HEK293T (cell line): ENCODE measurements around the gene FERMT1.

Source experiments
- CTCF ChIA-PET: fragments of 350-600 bp; formaldehyde crosslinking; extraction: SDS; loops from one replicate; lab custom pipeline; 2021; ENCODE audit warnings: antibody characterized with exemption, inconsistent platforms; lab: Yijun Ruan, JAX
- POLR2A ChIA-PET: fragments of 350-600 bp; formaldehyde crosslinking; extraction: SDS; loops from one replicate; lab custom pipeline; 2020; ENCODE audit warnings: antibody characterized with exemption, inconsistent platforms; lab: Yijun Ruan, JAX
- DNase-seq: peaks from one replicate; pipeline ENCODE4 v3.0.0; 2012; ENCODE audit warnings: mixed read lengths; ENCODE audit errors: extremely low spot score
- ARNT ChIP-seq: fragments of 450-650 bp; IDR thresholded peaks from 2 replicates; pipeline ENCODE4 v1.6.1; 2017; ENCODE audit warnings: mild to moderate bottlenecking
- BHLHE40 ChIP-seq: fragments of 450-650 bp; IDR thresholded peaks from 2 replicates; pipeline ENCODE4 v1.6.1; 2016; ENCODE audit warnings: mild to moderate bottlenecking, moderate library complexity, borderline replicate concordance
- CTBP1 ChIP-seq: fragments of 450-650 bp; IDR thresholded peaks from 2 replicates; pipeline ENCODE4 v1.6.1; 2016; ENCODE audit warnings: borderline replicate concordance
- ELF4 ChIP-seq: fragments of 450-650 bp; IDR thresholded peaks from 2 replicates; pipeline ENCODE4 v1.6.1; 2017; ENCODE audit warnings: antibody characterized with exemption
- FOXA1 ChIP-seq: fragments of 450-650 bp; IDR thresholded peaks from 2 replicates; pipeline ENCODE4 v1.6.1; 2016; ENCODE audit warnings: mild to moderate bottlenecking
- FOXK2 ChIP-seq: fragments of 450-650 bp; IDR thresholded peaks from 2 replicates; pipeline ENCODE4 v1.6.1; 2016; ENCODE audit warnings: mild to moderate bottlenecking
- FOXM1 ChIP-seq: fragments of 450-650 bp; IDR thresholded peaks from 2 replicates; pipeline ENCODE4 v1.6.1; 2017; ENCODE audit warnings: mild to moderate bottlenecking, borderline replicate concordance
- HDGF ChIP-seq: fragments of 450-650 bp; IDR thresholded peaks from 2 replicates; pipeline ENCODE4 v1.6.1; 2017; ENCODE audit warnings: antibody characterized with exemption, borderline replicate concordance
- L3MBTL2 ChIP-seq: fragments of 450-650 bp; conservative IDR thresholded peaks from 2 replicates; pipeline ENCODE4 v1.6.1; 2016; ENCODE audit warnings: mild to moderate bottlenecking
- LEF1 ChIP-seq: fragments of 450-650 bp; IDR thresholded peaks from 2 replicates; pipeline ENCODE4 v1.6.1; 2017; ENCODE audit warnings: mild to moderate bottlenecking, borderline replicate concordance
- NFRKB ChIP-seq: fragments of 450-650 bp; IDR thresholded peaks from 2 replicates; pipeline ENCODE4 v1.6.1; 2016; ENCODE audit warnings: mild to moderate bottlenecking, moderate library complexity
- PKNOX1 ChIP-seq: fragments of 450-650 bp; IDR thresholded peaks from 2 replicates; pipeline ENCODE4 v1.6.1; 2016
- SP1 ChIP-seq: fragments of 450-650 bp; IDR thresholded peaks from 2 replicates; pipeline ENCODE4 v1.6.1; 2017
- SUZ12 ChIP-seq: fragments of 450-650 bp; IDR thresholded peaks from 2 replicates; pipeline ENCODE4 v1.6.1; 2016; ENCODE audit warnings: mild to moderate bottlenecking
- TARDBP ChIP-seq: fragments of 450-650 bp; IDR thresholded peaks from 2 replicates; pipeline ENCODE4 v1.6.1; 2016
- ZNF384 ChIP-seq: fragments of 450-650 bp; IDR thresholded peaks from 2 replicates; pipeline ENCODE4 v1.6.1; 2016

FERMT1 gene

GRCh38 chr20:6101346-6101745 lies 21.5 kb downstream of the FERMT1 start:
- no peak for DNase-seq
- TF ChIP-seq ZNF384 (no peak), FOXK2 (no peak), PKNOX1 (no peak), FOXA1 (no peak), BHLHE40 (no peak), LEF1 (no peak), SP1 (no peak)
- CTCF ChIA-PET, result interaction anchor here (0.6 kb wide), 1 partner anchor 15 kb away, joined by 3 read pairs; no protein-coding TSS in a partner anchor
- POLR2A ChIA-PET, result no interaction called here

GRCh38 chr20:6100246-6100645 lies 22.6 kb downstream of the FERMT1 start:
- POLR2A ChIA-PET, result no interaction called here
- no peak for DNase-seq
- CTCF ChIA-PET, result interaction anchor here (0.6 kb wide), 1 partner anchor 572 kb away, joined by 3 read pairs; no protein-coding TSS in a partner anchor
- TF ChIP-seq SUZ12 (no peak), ELF4 (no peak), HDGF (no peak), BHLHE40 (no peak)

- ChIA-PET POLR2A (no interaction called here), CTCF (interaction anchor here (0.6 kb wide), 1 partner anchor 572 kb away, joined by 3 read pairs; no protein-coding TSS in a partner anchor)
- no peak for DNase-seq
- no peak for TF ChIP-seq ARNT
- TF ChIP-seq CTBP1, result no peak
Observed at GRCh38 chr20:6099819-6100218, 23.0 kb downstream of the FERMT1 start.

- POLR2A ChIA-PET, result no interaction called here
- TF ChIP-seq FOXK2, result no peak
- TF ChIP-seq HDGF, result no peak
- TF ChIP-seq PKNOX1, result no peak
- TF ChIP-seq SP1, result no peak
- TF ChIP-seq SUZ12, result no peak
- no peak for TF ChIP-seq ARNT
- no peak for TF ChIP-seq BHLHE40
- TF ChIP-seq L3MBTL2, result no peak
- no peak for TF ChIP-seq FOXM1
- no peak for TF ChIP-seq TARDBP
- no peak for TF ChIP-seq NFRKB
- no peak for TF ChIP-seq FOXA1
- no peak for TF ChIP-seq CTBP1
- no peak for TF ChIP-seq ZNF384
- no peak for TF ChIP-seq ELF4
- TF ChIP-seq LEF1, result no peak
- CTCF ChIA-PET, result no interaction called here
- DNase-seq, result no peak
Observed at GRCh38 chr20:6095409-6095808, 27.4 kb downstream of the FERMT1 start.

GRCh38 chr20:6094565-6094964 lies 28.3 kb downstream of the FERMT1 start:
- DNase-seq, result no peak
- TF ChIP-seq FOXK2 (no peak), LEF1 (no peak), ARNT (no peak), SP1 (no peak), PKNOX1 (no peak), FOXM1 (no peak), SUZ12 (no peak), BHLHE40 (no peak), NFRKB (no peak), ELF4 (no peak), CTBP1 (no peak), TARDBP (no peak), ZNF384 (no peak), L3MBTL2 (no peak), FOXA1 (no peak), HDGF (no peak)
- CTCF ChIA-PET, result no interaction called here
- POLR2A ChIA-PET, result no interaction called here

- CTCF ChIA-PET, result no interaction called here
- POLR2A ChIA-PET, result no interaction called here
- no peak for DNase-seq
- TF ChIP-seq FOXK2, result no peak
- TF ChIP-seq FOXA1, result no peak
- TF ChIP-seq BHLHE40, result no peak
- TF ChIP-seq ZNF384, result no peak
- no peak for TF ChIP-seq CTBP1
- TF ChIP-seq NFRKB, result no peak
- no peak for TF ChIP-seq SUZ12
- TF ChIP-seq TARDBP, result no peak
Observed at GRCh38 chr20:6094063-6094462, 28.8 kb downstream of the FERMT1 start.

- ChIA-PET CTCF (no interaction called here), POLR2A (no interaction called here)
- TF ChIP-seq ZNF384, result no peak
- TF ChIP-seq NFRKB, result no peak
- no peak for TF ChIP-seq TARDBP
- TF ChIP-seq HDGF, result no peak
- no peak for TF ChIP-seq SUZ12
- TF ChIP-seq FOXK2, result no peak
- TF ChIP-seq SP1, result no peak
- no peak for TF ChIP-seq FOXM1
- no peak for TF ChIP-seq BHLHE40
- no peak for TF ChIP-seq FOXA1
- TF ChIP-seq ARNT, result no peak
- no peak for TF ChIP-seq LEF1
- no peak for TF ChIP-seq CTBP1
- no peak for TF ChIP-seq ELF4
- no peak for TF ChIP-seq L3MBTL2
- TF ChIP-seq PKNOX1, result no peak
- DNase-seq, result no peak
Observed at GRCh38 chr20:6091661-6092060, 31.2 kb downstream of the FERMT1 start.
